Uterus (tissue), 4 donors: ENCODE data around the gene DENND2A. TPM values are rescaled to one million over a fixed set of nuclear protein-coding genes. Genes with fewer than 3 reads are reported as not detected.

Experiments
- DNase-seq, 2 donors: peaks; one replicate each; pipeline ENCODE4 v3.0.0-alpha.2; 2019 to 2020
- H3K27ac ChIP-seq, 2 donors: fragments of 200-600 bp; sonication (generic); 1 replicate in 1 of 2; 2 replicates in 1 of 2; pipeline ENCODE4 v1.5.1; 2016 to 2018
- H3K27me3 ChIP-seq, 2 donors: fragments of 200-600 bp; sonication (generic); one replicate each; pipeline ENCODE4 v1.5.1; 2018 to 2019; ENCODE audit warnings: control low read depth in 1 of 2
- H3K36me3 ChIP-seq, 2 donors: fragments of 200-600 bp; sonication (generic); one replicate each; pipeline ENCODE4 v1.5.1; 2019; ENCODE audit warnings: control low read depth in 1 of 2
- H3K4me1 ChIP-seq, 2 donors: fragments of 200-600 bp; sonication (generic); one replicate each; pipeline ENCODE4 v1.5.1; 2018 to 2019; ENCODE audit warnings: control low read depth in 1 of 2
- H3K4me3 ChIP-seq, 2 donors: fragments of 200-600 bp; sonication (generic); 1 replicate in 1 of 2; 2 replicates in 1 of 2; pipeline ENCODE4 v1.5.1; 2018 to 2019; ENCODE audit warnings: mild to moderate bottlenecking in 1 of 2
- H3K9me3 ChIP-seq, 2 donors: fragments of 200-600 bp; sonication (generic); one replicate each; pipeline ENCODE4 v1.5.1; 2019; ENCODE audit warnings: control low read depth in 1 of 2
- POLR2A ChIP-seq, 2 donors: fragments of 450-650 bp; IDR thresholded peaks; one replicate each; pipeline ENCODE4 v1.6.1; 2016; ENCODE audit warnings: antibody characterized with exemption in 2 of 2, mild to moderate bottlenecking in 1 of 2, moderate library complexity in 1 of 2
- intact Hi-C: fragments of 100-400 bp; cut with DNase I; formaldehyde crosslinking; loops from one replicate; pipeline ENCODE4 v1.15.1; 2023; ENCODE audit warnings: low total_unique reads
- total RNA-seq, 4 donors: library from RNA; depleted of rRNA in 3 of 4; stranded (reverse); fragments of >200 nt in 3 of 4; gene quantifications; one replicate each; pipeline versions ENCODE4 v1.1.0 to v1.2.4, GENCODE V29; 2014 to 2023
- TF ChIP-seq, protein P1 (sequence below), 4 experiments: fragments of 200-600 bp in 2 of 4; fragments of 450-650 bp in 2 of 4; sonication (generic) in 2 of 4; IDR thresholded peaks; one replicate each; pipeline ENCODE4 v1.5.1; 2016 to 2019; ENCODE audit warnings: antibody characterized with exemption in 4 of 4, mild to moderate bottlenecking in 2 of 4, moderate library complexity in 1 of 4
- donor health status: DM: yes; HTN: yes; CAD: no.

The DENND2A gene
- total RNA-seq, 4 donors from 2014 or later: 9.1 to 84.8 (median 35.5) TPM

DNA sequence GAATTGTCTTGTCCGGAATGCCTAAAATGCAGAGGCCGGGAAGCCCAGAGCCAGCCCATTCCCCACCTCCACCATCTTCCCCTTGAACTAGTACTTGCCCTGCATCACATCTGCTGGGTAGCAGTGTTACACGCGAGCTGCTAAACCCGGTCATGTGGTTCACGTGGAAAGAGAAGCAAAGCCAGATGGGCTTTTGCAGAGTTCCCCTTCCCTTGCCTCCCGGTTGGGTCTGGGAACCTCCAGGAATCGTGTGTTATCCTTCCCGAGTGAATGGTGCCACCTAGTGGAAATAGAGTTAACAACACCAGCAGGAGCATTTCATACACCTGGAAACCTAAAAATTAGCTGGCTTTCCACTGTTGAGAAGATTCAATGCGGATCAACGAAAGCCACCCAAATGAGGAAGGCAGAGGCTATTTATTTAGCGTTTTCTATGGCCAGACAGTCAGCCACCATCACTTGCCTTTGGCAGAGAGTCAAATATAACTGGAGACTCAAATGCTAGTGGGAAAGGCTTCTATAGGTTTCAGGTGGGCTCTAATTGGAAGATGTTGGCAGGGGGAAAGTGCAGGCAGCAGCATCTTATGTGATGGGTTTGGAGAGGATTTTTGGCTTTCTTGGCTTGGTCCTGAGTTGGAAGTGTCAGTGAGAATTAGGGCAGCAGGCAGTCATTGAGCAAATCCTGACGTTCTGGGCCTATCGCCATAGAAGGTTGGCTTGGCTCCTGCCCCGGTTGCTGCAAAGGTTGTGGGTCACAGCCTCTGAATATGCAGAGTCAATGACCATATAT is 12.9 kb upstream of the DENND2A start:
- no peaks in the 10 kb centered on the region for H3K27me3 ChIP-seq
- TF ChIP-seq POLR2A (IDR thresholded peaks at IDR 0.05): no peak
- TF ChIP-seq, protein P1, sequence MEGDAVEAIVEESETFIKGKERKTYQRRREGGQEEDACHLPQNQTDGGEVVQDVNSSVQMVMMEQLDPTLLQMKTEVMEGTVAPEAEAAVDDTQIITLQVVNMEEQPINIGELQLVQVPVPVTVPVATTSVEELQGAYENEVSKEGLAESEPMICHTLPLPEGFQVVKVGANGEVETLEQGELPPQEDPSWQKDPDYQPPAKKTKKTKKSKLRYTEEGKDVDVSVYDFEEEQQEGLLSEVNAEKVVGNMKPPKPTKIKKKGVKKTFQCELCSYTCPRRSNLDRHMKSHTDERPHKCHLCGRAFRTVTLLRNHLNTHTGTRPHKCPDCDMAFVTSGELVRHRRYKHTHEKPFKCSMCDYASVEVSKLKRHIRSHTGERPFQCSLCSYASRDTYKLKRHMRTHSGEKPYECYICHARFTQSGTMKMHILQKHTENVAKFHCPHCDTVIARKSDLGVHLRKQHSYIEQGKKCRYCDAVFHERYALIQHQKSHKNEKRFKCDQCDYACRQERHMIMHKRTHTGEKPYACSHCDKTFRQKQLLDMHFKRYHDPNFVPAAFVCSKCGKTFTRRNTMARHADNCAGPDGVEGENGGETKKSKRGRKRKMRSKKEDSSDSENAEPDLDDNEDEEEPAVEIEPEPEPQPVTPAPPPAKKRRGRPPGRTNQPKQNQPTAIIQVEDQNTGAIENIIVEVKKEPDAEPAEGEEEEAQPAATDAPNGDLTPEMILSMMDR (IDR thresholded peaks at IDR 0.05): peak; percentile 89 to 92 (median 91)
- DNase-seq: peak; percentile 74 to 79
- no peaks in the 10 kb centered on the region for H3K4me1 ChIP-seq
- no peak overlapping the region for H3K27ac ChIP-seq
- intact Hi-C loops: loop anchor here (5.0 kb wide), 1 partner anchor 136 kb away; no protein-coding TSS in a partner anchor
- no peaks in the 10 kb centered on the region for H3K9me3 ChIP-seq
- no peak overlapping the region for H3K4me3 ChIP-seq
- H3K36me3 ChIP-seq: no peaks in the 10 kb centered on the region

DNA sequence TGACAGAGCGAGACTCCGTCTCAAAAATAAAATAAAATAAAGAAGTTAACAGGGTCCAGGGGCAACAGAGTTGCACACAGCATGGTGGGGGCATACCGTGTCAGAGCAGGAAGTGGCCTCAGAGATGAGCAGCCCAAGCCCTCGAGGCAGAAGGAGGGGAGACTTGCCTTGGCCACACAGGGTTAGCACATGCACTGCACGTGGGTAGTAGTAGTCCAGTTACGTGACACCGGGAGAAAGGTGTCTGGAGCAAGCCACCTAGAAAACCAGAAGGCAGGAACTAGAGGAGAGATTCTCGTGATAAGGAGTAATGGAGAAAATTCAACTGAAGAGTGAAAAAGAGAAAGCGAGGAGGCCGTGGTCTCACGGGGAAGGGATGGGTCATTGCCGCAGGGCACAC is 9.8 kb upstream of the DENND2A start:
- Histone ChIP-seq H3K4me3 (no peak overlapping the region), H3K9me3 (no peaks in the 10 kb centered on the region), H3K36me3 (no peaks in the 10 kb centered on the region), H3K27ac (no peak overlapping the region), H3K27me3 (no peaks in the 10 kb centered on the region), H3K4me1 (peaks cover 0 to 6% of the 10 kb centered on the region in 2 donors)
- intact Hi-C loops: loop anchor here (5.0 kb wide), 1 partner anchor 133 kb away; no protein-coding TSS in a partner anchor
- TF ChIP-seq, protein P1 (IDR thresholded peaks at IDR 0.05): no peak
- TF ChIP-seq POLR2A (IDR thresholded peaks at IDR 0.05): no peak
- DNase-seq: peak in 1 of 2 donors; percentile 10

DNA sequence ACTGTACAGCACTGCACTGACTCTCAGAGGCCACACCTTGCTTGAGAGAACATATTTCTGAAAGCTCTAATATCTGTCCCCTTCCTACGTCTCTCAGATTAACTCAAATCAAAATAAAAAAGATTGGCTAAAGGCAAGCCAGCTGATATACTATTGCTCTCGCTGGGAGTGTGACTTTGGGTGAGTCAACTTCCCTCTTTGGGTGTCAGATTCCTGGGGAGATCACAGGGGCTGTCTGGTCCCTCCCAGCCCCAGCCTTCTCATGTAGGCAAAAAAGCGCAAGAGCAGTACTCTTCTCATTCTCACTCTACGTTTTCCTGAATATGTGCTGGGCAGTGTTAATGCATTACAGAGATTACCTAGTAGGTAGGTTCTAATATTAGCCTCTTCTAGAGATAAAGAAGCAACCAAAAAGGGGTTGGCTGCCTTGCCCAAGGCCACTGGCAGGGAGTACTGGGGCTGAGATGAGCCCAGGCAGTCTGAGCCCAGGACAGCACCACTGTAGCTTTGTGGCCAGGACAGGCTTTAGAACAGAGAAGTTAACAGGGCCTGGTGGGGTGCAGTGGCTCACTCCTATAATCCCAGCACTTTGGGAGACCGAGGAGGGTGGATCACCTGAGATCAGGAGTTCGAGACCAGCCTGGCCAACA is 9.1 kb upstream of the DENND2A start:
- intact Hi-C loops: loop anchor here (5.0 kb wide), 1 partner anchor 132 kb away; no protein-coding TSS in a partner anchor
- no peaks in the 10 kb centered on the region for H3K36me3 ChIP-seq
- H3K27ac ChIP-seq: no peak overlapping the region
- DNase-seq: peak in 1 of 2 donors; percentile 8
- H3K4me3 ChIP-seq: no peak overlapping the region
- peaks cover 0 to 6% of the 10 kb centered on the region in 2 donors for H3K4me1 ChIP-seq
- no peaks in the 10 kb centered on the region for H3K27me3 ChIP-seq
- no peak for TF ChIP-seq POLR2A (IDR thresholded peaks at IDR 0.05)
- TF ChIP-seq, protein P1 (IDR thresholded peaks at IDR 0.05): no peak
- no peaks in the 10 kb centered on the region for H3K9me3 ChIP-seq

DNA sequence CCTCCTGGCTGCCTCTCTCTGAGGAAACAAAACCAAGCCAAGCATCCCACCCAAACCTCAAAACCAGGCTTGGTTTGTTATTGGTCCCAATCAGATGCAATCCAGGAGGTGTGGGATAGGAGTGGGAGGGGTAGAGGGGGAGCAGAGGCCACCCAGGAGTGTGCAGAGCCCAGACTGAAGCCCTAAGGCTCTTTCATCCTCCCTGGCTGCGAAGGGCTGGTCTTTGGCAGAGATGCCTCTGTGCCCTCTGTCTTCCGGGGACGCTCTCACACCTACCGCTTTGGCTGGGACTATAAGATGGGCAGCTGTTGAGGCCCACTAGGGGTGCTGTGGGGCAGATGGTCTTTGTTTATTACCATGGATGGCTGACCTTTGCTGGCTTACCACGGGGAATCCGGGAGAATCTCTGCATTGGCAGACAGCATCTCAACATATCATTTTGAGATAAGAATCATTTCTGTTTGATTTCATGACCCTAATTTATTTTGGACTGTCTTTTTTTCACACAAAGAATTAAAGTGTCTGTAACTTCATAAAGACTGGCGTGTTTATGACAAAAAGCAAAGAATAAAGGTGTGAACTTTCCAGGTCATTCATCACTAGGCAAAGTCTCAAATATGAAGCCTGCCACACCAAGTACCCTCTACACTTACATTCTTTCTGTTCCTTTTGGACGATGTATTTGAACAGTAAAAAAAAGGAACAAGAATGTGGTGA is 6.5 kb upstream of the DENND2A start:
- intact Hi-C loops: no loop called here
- Histone ChIP-seq H3K36me3 (no peaks in the 10 kb centered on the region), H3K27me3 (no peaks in the 10 kb centered on the region), H3K27ac (peak overlapping the region; percentile 38 to 62), H3K4me1 (peaks cover 0 to 6% of the 10 kb centered on the region in 2 donors), H3K4me3 (no peak overlapping the region), H3K9me3 (no peaks in the 10 kb centered on the region)
- TF ChIP-seq, protein P1 (IDR thresholded peaks at IDR 0.05): peak; percentile 39 to 66 (median 46)
- no peak for TF ChIP-seq POLR2A (IDR thresholded peaks at IDR 0.05)
- peak; percentile 45 to 65 for DNase-seq
